ENCODE measurements around the gene SAT1.
"Not testable (repeated sequence)": the region's sequence is repeated elsewhere in the genome, so short reads cannot be mapped to it uniquely, and the experiment has no call there.

The SAT1 gene

GRCh38 chrX:23782863-23783588 is at the start of gene SAT1:
Gene SAT1 (plus strand): TSS chrX:23783173. CDS start chrX:23783352, 179 bp downstream.
- DNase-seq (ENCODE audit: insufficient read length, low spot score), result peak; percentile 79
- FAIRE-seq, result peak; percentile 86

GRCh38 chrX:23736030-23736429 is 46.9 kb upstream of the SAT1 start:
- DNase-seq (ENCODE audit: insufficient read length, low spot score) (no peak), FAIRE-seq (no peak)

GRCh38 chrX:23737413-23737812 is 45.6 kb upstream of the SAT1 start:
- no peak for DNase-seq (ENCODE audit: insufficient read length, low spot score)
- FAIRE-seq, result no peak

- FAIRE-seq (no peak), DNase-seq (ENCODE audit: insufficient read length, low spot score) (peak; percentile 94)
These were observed 40.7 kb upstream of the SAT1 start for GRCh38 chrX:23742174-23742696.

GRCh38 chrX:23742697-23743622 is 40.0 kb upstream of the SAT1 start, which contains the start of gene ACOT9:
Gene ACOT9 (minus strand): TSS chrX:23743276. CDS start chrX:23743144, 132 bp downstream.
- FAIRE-seq, result peak; percentile 98
- DNase-seq (ENCODE audit: insufficient read length, low spot score), result peak; percentile 86

- DNase-seq (ENCODE audit: insufficient read length, low spot score), result not testable (repeated sequence)
- FAIRE-seq, result peak; percentile 4
These were observed 39.4 kb upstream of the SAT1 start for GRCh38 chrX:23743623-23743971.

- FAIRE-seq, result no peak
- DNase-seq (ENCODE audit: insufficient read length, low spot score), result no peak
These were observed 37.2 kb upstream of the SAT1 start for GRCh38 chrX:23745786-23746185.

GRCh38 chrX:23749129-23749528 is 33.8 kb upstream of the SAT1 start:
- DNase-seq (ENCODE audit: insufficient read length, low spot score), result no peak
- FAIRE-seq, result peak; percentile 67

- FAIRE-seq (peak; percentile 71), DNase-seq (ENCODE audit: insufficient read length, low spot score) (no peak)
These were observed 33.4 kb upstream of the SAT1 start for GRCh38 chrX:23749576-23749975.

- peak; percentile 77 for FAIRE-seq
- peak; percentile 77 for DNase-seq (ENCODE audit: insufficient read length, low spot score)
These were observed 30.1 kb upstream of the SAT1 start for GRCh38 chrX:23752740-23753415.

- no peak for DNase-seq (ENCODE audit: insufficient read length, low spot score)
- no peak for FAIRE-seq
These were observed 28.3 kb upstream of the SAT1 start for GRCh38 chrX:23754664-23755063.

GRCh38 chrX:23756165-23756564 is 26.8 kb upstream of the SAT1 start:
- FAIRE-seq (peak; percentile 76), DNase-seq (ENCODE audit: insufficient read length, low spot score) (peak; percentile 73)

- FAIRE-seq, result no peak
These were observed 23.2 kb upstream of the SAT1 start for GRCh38 chrX:23759821-23760220.

GRCh38 chrX:23764188-23764984 is 18.6 kb upstream of the SAT1 start:
- FAIRE-seq, result peak; percentile 82
- DNase-seq (ENCODE audit: insufficient read length, low spot score), result no peak

More at GRCh38 chrX:23759821-23760220, 23.2 kb upstream of the SAT1 start:
- no peak for DNase-seq (ENCODE audit: insufficient read length, low spot score)

GRCh38 chrX:23765449-23765848 is 17.5 kb upstream of the SAT1 start:
- peak; percentile 34 for DNase-seq (ENCODE audit: insufficient read length, low spot score)
- FAIRE-seq, result peak; percentile 89

GRCh38 chrX:23765868-23766267 is 17.1 kb upstream of the SAT1 start:
- FAIRE-seq (peak; percentile 72), DNase-seq (ENCODE audit: insufficient read length, low spot score) (no peak)

- no peak for DNase-seq (ENCODE audit: insufficient read length, low spot score)
These were observed 16.1 kb upstream of the SAT1 start for GRCh38 chrX:23766650-23767551.

GRCh38 chrX:23770142-23770541 is 12.8 kb upstream of the SAT1 start:
- DNase-seq (ENCODE audit: insufficient read length, low spot score), result no peak
- FAIRE-seq, result no peak

More at GRCh38 chrX:23766650-23767551, 16.1 kb upstream of the SAT1 start:
- peak; percentile 38 for FAIRE-seq

- FAIRE-seq, result peak; percentile 40
- not testable (repeated sequence) for DNase-seq (ENCODE audit: insufficient read length, low spot score)
These were observed 11.9 kb upstream of the SAT1 start for GRCh38 chrX:23771086-23771485.

All from HTR-8/SVneo (cell line).